ENCODE measurements around the gene R3HDM1. TPM values are rescaled to one million over a fixed set of nuclear protein-coding genes. Genes with fewer than 3 reads are reported as not detected.

R3HDM1 gene
- total and polyA plus RNA-seq, 2 of the 4 experiments (the other 2 are of a cell fraction), result 5.9 to 38.1 TPM

- no peaks in the 10 kb centered on the region for H3K27me3 ChIP-seq (ENCODE audit: control insufficient read depth, insufficient read depth, low read length)
- in situ Hi-C loops (cut with MboI; ENCODE audit: low sequenced_read_pairs) (no loop called here), dilution Hi-C loops (cut with HindIII; ENCODE audit: low sequenced_read_pairs, unreplicated experiment) (no loop called here), intact Hi-C loops (cut with micrococcal nuclease) (no loop called here)
- no CpG with 5 or more reads among the region's 4 CpGs for WGBS, 2 experiments (ENCODE audit: extremely low coverage in 2 of 2, insufficient read length in 1 of 2)
- no peak overlapping the region for H4K5ac ChIP-seq (ENCODE audit: low read depth, low read length)
- H2BK15ac ChIP-seq (ENCODE audit: low read depth, low read length), result no peak overlapping the region
- H3K23ac ChIP-seq (ENCODE audit: low read depth, low read length), result no peak overlapping the region
- no peak overlapping the region for H2BK5ac ChIP-seq (ENCODE audit: low read depth, low read length, poor library complexity, severe bottlenecking)
- H2AK9ac ChIP-seq (replicated peaks; ENCODE audit: low read depth, low read length, poor library complexity), result no peak overlapping the region
- no peaks in the 10 kb centered on the region for H3K9me3 ChIP-seq (ENCODE audit: control insufficient read depth, insufficient read depth, low read length)
- H3K36me3 ChIP-seq (ENCODE audit: control insufficient read depth, insufficient read depth, low read length), result peaks cover 11% of the 10 kb centered on the region
- H3K4me3 ChIP-seq (ENCODE audit: insufficient read depth, low read depth, low read length), result no peak overlapping the region
- POLR2A ChIA-PET (ENCODE audit: unreplicated experiment), result no interaction called here
- TF ChIP-seq, protein P1, sequence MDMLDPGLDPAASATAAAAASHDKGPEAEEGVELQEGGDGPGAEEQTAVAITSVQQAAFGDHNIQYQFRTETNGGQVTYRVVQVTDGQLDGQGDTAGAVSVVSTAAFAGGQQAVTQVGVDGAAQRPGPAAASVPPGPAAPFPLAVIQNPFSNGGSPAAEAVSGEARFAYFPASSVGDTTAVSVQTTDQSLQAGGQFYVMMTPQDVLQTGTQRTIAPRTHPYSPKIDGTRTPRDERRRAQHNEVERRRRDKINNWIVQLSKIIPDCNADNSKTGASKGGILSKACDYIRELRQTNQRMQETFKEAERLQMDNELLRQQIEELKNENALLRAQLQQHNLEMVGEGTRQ (IDR thresholded peaks at IDR 0.05; ENCODE audit: low read depth, low read length), result no peak
- TF ChIP-seq MXI1 (IDR thresholded peaks at IDR 0.05; ENCODE audit: borderline replicate concordance, low read depth, low read length), result no peak
- TF ChIP-seq FOS (IDR thresholded peaks at IDR 0.05; ENCODE audit: low read depth, low read length), result no peak
- no peak for TF ChIP-seq MAZ (IDR thresholded peaks at IDR 0.05; ENCODE audit: borderline replicate concordance, low read depth, low read length)
- TF ChIP-seq BHLHE40 (IDR thresholded peaks at IDR 0.05; ENCODE audit: low read depth, low read length), result no peak
- no peak for TF ChIP-seq MAFK (IDR thresholded peaks at IDR 0.05; ENCODE audit: low read depth, low read length)
- no peak for TF ChIP-seq CTCF (conservative IDR thresholded peaks at IDR 0.05; ENCODE audit: low read depth, low read length)
- TF ChIP-seq RCOR1 (IDR thresholded peaks at IDR 0.05; ENCODE audit: insufficient replicate concordance, low read length), result no peak
- TF ChIP-seq SMC3 (IDR thresholded peaks at IDR 0.05; ENCODE audit: low read depth, low read length), result no peak
- no peak overlapping the region for H3K4me2 ChIP-seq (ENCODE audit: low read depth, low read length)
- H3K14ac ChIP-seq (replicated peaks; ENCODE audit: low read depth, low read length), result no peak overlapping the region
- H3K27ac ChIP-seq (ENCODE audit: insufficient read depth, low read length), result no peak overlapping the region
- H3K9ac ChIP-seq (ENCODE audit: low read depth, low read length), result no peak overlapping the region
- CTCF ChIA-PET, result no interaction called here
- no TSS peak for BruUV-seq (replicated peaks)
- H2BK20ac ChIP-seq (ENCODE audit: low read depth, low read length), result no peak overlapping the region
- no peak overlapping the region for H3K56ac ChIP-seq (ENCODE audit: extremely low read depth, insufficient read depth, low read length)
- no peaks in the 10 kb centered on the region for H4K20me1 ChIP-seq (ENCODE audit: insufficient read depth, low read length)
- H2AK5ac ChIP-seq (ENCODE audit: low read depth, low read length), result no peak overlapping the region
- no peaks in the 10 kb centered on the region for H3K9me1 ChIP-seq (ENCODE audit: insufficient read depth, low read length)
- no peaks in the 10 kb centered on the region for H3K79me1 ChIP-seq (ENCODE audit: low read depth in 1 of 2, low read length in 2 of 2)
- H2BK120ac ChIP-seq (ENCODE audit: low read depth, low read length), result no peak overlapping the region
- H3K4me1 ChIP-seq (ENCODE audit: control insufficient read depth, insufficient read depth, low read length), result no peaks in the 10 kb centered on the region
- H3K18ac ChIP-seq (ENCODE audit: low read depth, low read length), result no peak overlapping the region
- no peak overlapping the region for H4K91ac ChIP-seq (ENCODE audit: insufficient read depth, low read depth, low read length)
- no peak for DNase-seq
- no peak overlapping the region for H3K4ac ChIP-seq (ENCODE audit: low read depth, low read length)
- no peak overlapping the region for H2AFZ ChIP-seq (replicated peaks; ENCODE audit: low read length, poor library complexity)
- no peak overlapping the region for H4K8ac ChIP-seq (ENCODE audit: low read depth in 2 of 2, low read length in 2 of 2)
- no peak for ATAC-seq (ENCODE audit: low read depth)
Measured at GRCh38 chr2:135637456-135638087, 106.3 kb downstream of the R3HDM1 start.
